Measurements from ENCODE around the gene TPH2. TPM values are rescaled to one million over a fixed set of nuclear protein-coding genes. Genes with fewer than 3 reads are reported as not detected.

The TPH2 gene
- total RNA-seq, 1 experiment from 2014 or later = not detected

DNA sequence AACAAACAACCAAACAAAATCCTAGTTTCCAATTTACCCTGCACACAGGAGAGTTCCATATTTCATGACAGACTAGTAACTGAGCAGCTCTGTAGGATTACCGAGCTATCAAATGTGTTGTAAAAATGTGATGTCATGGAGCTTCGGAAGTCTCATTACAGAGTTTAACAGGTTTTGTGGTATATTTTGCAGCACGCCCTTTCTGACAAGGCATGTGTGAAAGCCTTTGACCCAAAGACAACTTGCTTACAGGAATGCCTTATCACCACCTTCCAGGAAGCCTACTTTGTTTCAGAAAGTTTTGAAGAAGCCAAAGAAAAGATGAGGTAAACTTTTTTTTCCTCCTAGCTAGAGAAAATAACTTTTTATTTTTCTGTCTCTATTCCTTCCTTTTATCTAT lies 92.4 kb downstream of the TPH2 start:
- Histone ChIP-seq H3K4me2 (no peak overlapping the region), H3K27me3 (ENCODE audit: insufficient read depth, low read depth) (no peaks in the 10 kb centered on the region), H3K36me3 (ENCODE audit: low read depth) (no peaks in the 10 kb centered on the region), H3K27ac (no peak overlapping the region), H2AFZ (no peak overlapping the region), H3K4me1 (replicated peaks; ENCODE audit: insufficient read depth) (no peaks in the 10 kb centered on the region), H3F3A (ENCODE audit: insufficient read depth, low read depth) (no peaks in the 10 kb centered on the region), H4K20me1 (ENCODE audit: insufficient read depth) (no peaks in the 10 kb centered on the region), H3K9me2 (ENCODE audit: insufficient read depth) (no peaks in the 10 kb centered on the region), H3K9me3 (ENCODE audit: insufficient read depth, low read depth) (no peaks in the 10 kb centered on the region), H3K4me3 (no peak overlapping the region), H3K79me2 (ENCODE audit: low read depth) (no peaks in the 10 kb centered on the region)
- ChIA-PET POLR2A (ENCODE audit: unreplicated experiment) (no interaction called here), CTCF (no interaction called here)
- DNase-seq = no peak
- intact Hi-C loops (cut with micrococcal nuclease; ENCODE audit: unreplicated experiment) = no loop called here
- no TSS peak for BruUV-seq (replicated peaks)
- no peak for TF ChIP-seq EZH2 (IDR thresholded peaks at IDR 0.05; ENCODE audit: low read depth)
- TF ChIP-seq, protein P1, sequence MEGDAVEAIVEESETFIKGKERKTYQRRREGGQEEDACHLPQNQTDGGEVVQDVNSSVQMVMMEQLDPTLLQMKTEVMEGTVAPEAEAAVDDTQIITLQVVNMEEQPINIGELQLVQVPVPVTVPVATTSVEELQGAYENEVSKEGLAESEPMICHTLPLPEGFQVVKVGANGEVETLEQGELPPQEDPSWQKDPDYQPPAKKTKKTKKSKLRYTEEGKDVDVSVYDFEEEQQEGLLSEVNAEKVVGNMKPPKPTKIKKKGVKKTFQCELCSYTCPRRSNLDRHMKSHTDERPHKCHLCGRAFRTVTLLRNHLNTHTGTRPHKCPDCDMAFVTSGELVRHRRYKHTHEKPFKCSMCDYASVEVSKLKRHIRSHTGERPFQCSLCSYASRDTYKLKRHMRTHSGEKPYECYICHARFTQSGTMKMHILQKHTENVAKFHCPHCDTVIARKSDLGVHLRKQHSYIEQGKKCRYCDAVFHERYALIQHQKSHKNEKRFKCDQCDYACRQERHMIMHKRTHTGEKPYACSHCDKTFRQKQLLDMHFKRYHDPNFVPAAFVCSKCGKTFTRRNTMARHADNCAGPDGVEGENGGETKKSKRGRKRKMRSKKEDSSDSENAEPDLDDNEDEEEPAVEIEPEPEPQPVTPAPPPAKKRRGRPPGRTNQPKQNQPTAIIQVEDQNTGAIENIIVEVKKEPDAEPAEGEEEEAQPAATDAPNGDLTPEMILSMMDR (conservative IDR thresholded peaks at IDR 0.05) = no peak

- Histone ChIP-seq H2AFZ (no peak overlapping the region), H3K27me3 (ENCODE audit: insufficient read depth, low read depth) (no peaks in the 10 kb centered on the region), H3K4me1 (replicated peaks; ENCODE audit: insufficient read depth) (no peaks in the 10 kb centered on the region), H3F3A (ENCODE audit: insufficient read depth, low read depth) (no peaks in the 10 kb centered on the region), H3K27ac (no peak overlapping the region), H3K4me3 (no peak overlapping the region), H3K9me3 (ENCODE audit: insufficient read depth, low read depth) (no peaks in the 10 kb centered on the region), H4K20me1 (ENCODE audit: insufficient read depth) (no peaks in the 10 kb centered on the region), H3K79me2 (ENCODE audit: low read depth) (no peaks in the 10 kb centered on the region), H3K9me2 (ENCODE audit: insufficient read depth) (no peaks in the 10 kb centered on the region), H3K36me3 (ENCODE audit: low read depth) (no peaks in the 10 kb centered on the region), H3K4me2 (no peak overlapping the region)
- intact Hi-C loops (cut with micrococcal nuclease; ENCODE audit: unreplicated experiment) = no loop called here
- CTCF ChIA-PET = no interaction called here
- DNase-seq = no peak
- POLR2A ChIA-PET (ENCODE audit: unreplicated experiment) = no interaction called here
- TF ChIP-seq, protein P1 (conservative IDR thresholded peaks at IDR 0.05) = no peak
- no peak for TF ChIP-seq EZH2 (IDR thresholded peaks at IDR 0.05; ENCODE audit: low read depth)
- no TSS peak for BruUV-seq (replicated peaks)
Measured at GRCh38 chr12:72033991-72034390, 95.3 kb downstream of the TPH2 start.

- Histone ChIP-seq H3K4me2 (no peak overlapping the region), H3K27ac (no peak overlapping the region), H3K4me3 (no peak overlapping the region), H2AFZ (no peak overlapping the region), H3F3A (ENCODE audit: insufficient read depth, low read depth) (no peaks in the 10 kb centered on the region), H3K79me2 (ENCODE audit: low read depth) (no peaks in the 10 kb centered on the region), H4K20me1 (ENCODE audit: insufficient read depth) (no peaks in the 10 kb centered on the region), H3K27me3 (ENCODE audit: insufficient read depth, low read depth) (no peaks in the 10 kb centered on the region), H3K9me3 (ENCODE audit: insufficient read depth, low read depth) (no peaks in the 10 kb centered on the region), H3K4me1 (replicated peaks; ENCODE audit: insufficient read depth) (no peaks in the 10 kb centered on the region), H3K9me2 (ENCODE audit: insufficient read depth) (no peaks in the 10 kb centered on the region), H3K36me3 (ENCODE audit: low read depth) (no peaks in the 10 kb centered on the region)
- intact Hi-C loops (cut with micrococcal nuclease; ENCODE audit: unreplicated experiment) = no loop called here
- POLR2A ChIA-PET (ENCODE audit: unreplicated experiment) = no interaction called here
- TF ChIP-seq EZH2 (IDR thresholded peaks at IDR 0.05; ENCODE audit: low read depth) = no peak
- TF ChIP-seq, protein P1 (conservative IDR thresholded peaks at IDR 0.05) = no peak
- no TSS peak for BruUV-seq (replicated peaks)
- no peak for DNase-seq
- CTCF ChIA-PET = no interaction called here
Measured at GRCh38 chr12:72035625-72036024, 97.0 kb downstream of the TPH2 start.

Measured in PC-9 (cell line).